HL-60 (cell line): Measurements from ENCODE around the gene THY1.

Source experiments
- DNase-seq, 2 experiments: peaks; one replicate each; pipeline ENCODE4 v3.0.0-alpha.2; 2010 to 2020; ENCODE audit warnings: low read depth in 1 of 2, low spot score in 1 of 2
- H3K27ac ChIP-seq: fragments of 250-450 bp; sonication (Bioruptor Pico); replicated peaks from 2 replicates; pipeline ENCODE4 v1.5.1; 2020; ENCODE audit warnings: mild to moderate bottlenecking, moderate library complexity
- H3K27me3 ChIP-seq: fragments of 250-450 bp; sonication (Bioruptor Pico); 2 replicates; pipeline ENCODE4 v1.5.1; 2021; ENCODE audit warnings: mild to moderate bottlenecking, moderate library complexity; ENCODE audit not compliant: insufficient read depth, poor library complexity, severe bottlenecking
- H3K4me3 ChIP-seq: replicated peaks from 2 replicates; pipeline ENCODE4 v1.5.1; 2011; ENCODE audit warnings: mild to moderate bottlenecking, control low read depth, low read length; ENCODE audit not compliant: insufficient read depth
- GABPA ChIP-seq: IDR thresholded peaks from 2 replicates; pipeline ENCODE4 v1.6.1; 2012; ENCODE audit warnings: low read depth
- POLR2AphosphoS5 ChIP-seq: IDR thresholded peaks from 2 replicates; pipeline ENCODE4 v1.6.1; 2012; ENCODE audit warnings: low read depth
- REST ChIP-seq: IDR thresholded peaks from 2 replicates; pipeline ENCODE4 v1.6.1; 2012; ENCODE audit warnings: low read depth; ENCODE audit not compliant: insufficient replicate concordance
- SPI1 ChIP-seq: IDR thresholded peaks from 2 replicates; pipeline ENCODE4 v1.6.1; 2012; ENCODE audit warnings: low read depth, mild to moderate bottlenecking, borderline replicate concordance
- TF ChIP-seq, protein P1 (sequence below): IDR thresholded peaks from one replicate; pipeline ENCODE4 v1.5.1; 2011; ENCODE audit warnings: low read length, control low read depth, inconsistent platforms; ENCODE audit not compliant: insufficient read depth

The THY1 gene

GRCh38 chr11:119419834-119420492 is 3.0 kb downstream of the THY1 start:
- TF ChIP-seq, protein P1, sequence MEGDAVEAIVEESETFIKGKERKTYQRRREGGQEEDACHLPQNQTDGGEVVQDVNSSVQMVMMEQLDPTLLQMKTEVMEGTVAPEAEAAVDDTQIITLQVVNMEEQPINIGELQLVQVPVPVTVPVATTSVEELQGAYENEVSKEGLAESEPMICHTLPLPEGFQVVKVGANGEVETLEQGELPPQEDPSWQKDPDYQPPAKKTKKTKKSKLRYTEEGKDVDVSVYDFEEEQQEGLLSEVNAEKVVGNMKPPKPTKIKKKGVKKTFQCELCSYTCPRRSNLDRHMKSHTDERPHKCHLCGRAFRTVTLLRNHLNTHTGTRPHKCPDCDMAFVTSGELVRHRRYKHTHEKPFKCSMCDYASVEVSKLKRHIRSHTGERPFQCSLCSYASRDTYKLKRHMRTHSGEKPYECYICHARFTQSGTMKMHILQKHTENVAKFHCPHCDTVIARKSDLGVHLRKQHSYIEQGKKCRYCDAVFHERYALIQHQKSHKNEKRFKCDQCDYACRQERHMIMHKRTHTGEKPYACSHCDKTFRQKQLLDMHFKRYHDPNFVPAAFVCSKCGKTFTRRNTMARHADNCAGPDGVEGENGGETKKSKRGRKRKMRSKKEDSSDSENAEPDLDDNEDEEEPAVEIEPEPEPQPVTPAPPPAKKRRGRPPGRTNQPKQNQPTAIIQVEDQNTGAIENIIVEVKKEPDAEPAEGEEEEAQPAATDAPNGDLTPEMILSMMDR = no peak
- TF ChIP-seq REST (no peak), POLR2AphosphoS5 (no peak), GABPA (no peak), SPI1 (no peak)
- Histone ChIP-seq H3K4me3 (no peak overlapping the region), H3K27ac (no peak overlapping the region), H3K27me3 (peaks cover 33% of the 10 kb centered on the region)
- DNase-seq = no peak

GRCh38 chr11:119419246-119419645 is 3.7 kb downstream of the THY1 start:
- no peak overlapping the region for H3K27ac ChIP-seq
- no peak overlapping the region for H3K4me3 ChIP-seq
- H3K27me3 ChIP-seq = peaks cover 33% of the 10 kb centered on the region
- TF ChIP-seq REST (no peak), POLR2AphosphoS5 (no peak), SPI1 (no peak), GABPA (no peak)
- TF ChIP-seq, protein P1 = no peak
- no peak for DNase-seq

GRCh38 chr11:119418759-119419158 is 4.2 kb downstream of the THY1 start:
- H3K27me3 ChIP-seq = peaks cover 32% of the 10 kb centered on the region
- no peak for TF ChIP-seq REST
- no peak for TF ChIP-seq POLR2AphosphoS5
- no peak for TF ChIP-seq SPI1
- TF ChIP-seq GABPA = no peak
- TF ChIP-seq, protein P1 = no peak
- H3K27ac ChIP-seq = no peak overlapping the region
- no peak for DNase-seq
- no peak overlapping the region for H3K4me3 ChIP-seq
